ENCODE data around the gene UCK2. TPM values are rescaled to one million over a fixed set of nuclear protein-coding genes. Genes with fewer than 3 reads are reported as not detected.

The UCK2 gene
- polyA plus RNA-seq, 2 of the 4 experiments (the other 2 are of a cell fraction): 72.4 to 98.9 TPM

DNA sequence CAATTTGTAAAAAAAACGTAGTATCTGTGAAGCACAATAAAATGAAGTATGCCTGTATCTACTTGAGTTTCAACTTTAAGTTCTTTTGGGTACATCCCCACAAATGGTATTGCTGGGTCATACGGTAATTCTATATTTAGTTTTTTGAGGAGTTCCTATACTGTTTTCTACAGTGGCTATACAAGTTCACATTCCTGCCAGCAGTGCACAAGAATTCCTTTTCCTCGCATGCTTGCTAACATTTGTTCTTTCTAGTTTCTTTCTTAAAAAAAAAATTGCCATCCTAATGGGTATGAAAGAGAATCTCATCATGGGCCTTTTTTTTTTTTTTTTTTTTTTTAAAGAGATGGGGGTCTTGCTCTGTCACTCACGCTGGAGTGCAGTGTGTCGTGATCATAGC is 41.9 kb downstream of the UCK2 start (continued):
- TF ChIP-seq ZNF302 (CRISPR knock-in tag; IDR thresholded peaks at IDR 0.05) (no peak), RFX5 (IDR thresholded peaks at IDR 0.05) (no peak), HOXA7 (CRISPR knock-in tag; IDR thresholded peaks at IDR 0.05) (no peak), MYC (IDR thresholded peaks at IDR 0.05; ENCODE audit: borderline replicate concordance, low read length) (no peak), ZSCAN20 (CRISPR knock-in tag; IDR thresholded peaks at IDR 0.05) (no peak), EHF (CRISPR knock-in tag; IDR thresholded peaks at IDR 0.05) (no peak)

GRCh38 chr1:165871311-165872067 is 44.1 kb downstream of the UCK2 start:
- POLR2A ChIA-PET: interaction anchor here (0.7 to 0.9 kb wide), 2 partner anchors 30 to 43 kb away, joined by 3 read pairs; no protein-coding TSS in a partner anchor

GRCh38 chr1:165873481-165873880 is 46.1 kb downstream of the UCK2 start:
- Histone ChIP-seq H3K27ac (no peak overlapping the region), H3K4me1 (peaks cover 15% of the 10 kb centered on the region), H3K4me2 (no peak overlapping the region), H3K4me3 (no peak overlapping the region), H3K9me3 (peaks cover 24% of the 10 kb centered on the region; the same call in 2 of the 3 replicates)
- ChIA-PET CTCF (interaction anchor here (0.9 to 1.5 kb wide), 3 partner anchors 12 to 271 kb away, joined by 3 to 4 read pairs (median 3); no protein-coding TSS in a partner anchor), POLR2A (no interaction called here)
- no peak for FAIRE-seq
- WGBS (ENCODE audit: missing lambda C conversion rate): 86% methylated on average over 5 of the region's 5 CpGs
- no peak for DNase-seq (ENCODE audit: low read depth in 1 of 2, low spot score in 1 of 2)
- TF ChIP-seq, protein P1, sequence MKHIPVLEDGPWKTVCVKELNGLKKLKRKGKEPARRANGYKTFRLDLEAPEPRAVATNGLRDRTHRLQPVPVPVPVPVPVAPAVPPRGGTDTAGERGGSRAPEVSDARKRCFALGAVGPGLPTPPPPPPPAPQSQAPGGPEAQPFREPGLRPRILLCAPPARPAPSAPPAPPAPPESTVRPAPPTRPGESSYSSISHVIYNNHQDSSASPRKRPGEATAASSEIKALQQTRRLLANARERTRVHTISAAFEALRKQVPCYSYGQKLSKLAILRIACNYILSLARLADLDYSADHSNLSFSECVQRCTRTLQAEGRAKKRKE (CRISPR knock-in tag; IDR thresholded peaks at IDR 0.05; ENCODE audit: low read depth): no peak
- no peak for TF ChIP-seq EHF (CRISPR knock-in tag; IDR thresholded peaks at IDR 0.05)
- ATAC-seq: no peak

More at GRCh38 chr1:165871311-165872067, 44.1 kb downstream of the UCK2 start:
- DNase-seq (ENCODE audit: low read depth in 1 of 2, low spot score in 1 of 2) (peak in 1 of 2 experiments; percentile 42), FAIRE-seq (no peak), ATAC-seq (peak; percentile 20 to 34; a peak in 2 of 6 replicates)
- no peak for TF ChIP-seq JUNB (IDR thresholded peaks at IDR 0.05)
- TF ChIP-seq HOXB5 (CRISPR knock-in tag; IDR thresholded peaks at IDR 0.05): no peak
- no peak for TF ChIP-seq EP300 (IDR thresholded peaks at IDR 0.05)
- TF ChIP-seq MAX (IDR thresholded peaks at IDR 0.05): no peak
- no peak for TF ChIP-seq HOXA7 (CRISPR knock-in tag; IDR thresholded peaks at IDR 0.05)
- TF ChIP-seq MYC (IDR thresholded peaks at IDR 0.05; ENCODE audit: borderline replicate concordance, low read length): no peak
- TF ChIP-seq CTCF (IDR thresholded peaks at IDR 0.05): peak; percentile 32
- peak in 1 of 2 experiments; percentile 35; a peak in 1 of 5 replicates for TF ChIP-seq RAD21 (conservative IDR thresholded peaks at IDR 0.05 in 1 of 2, IDR thresholded peaks at IDR 0.05 in 1 of 2)
- Histone ChIP-seq H3K27ac (0 out of 6 replicates have a peak overlapping the region, but pooled peaks of 1 of the 2 experiments have one; percentile 18), H3K9me3 (peaks cover 10% of the 10 kb centered on the region; the same call in 2 of the 3 replicates), H3K4me3 (no peak overlapping the region), H3K4me2 (no peak overlapping the region), H3K4me1 (peaks cover 13% of the 10 kb centered on the region)
- CTCF ChIA-PET: interaction anchor here (0.8 to 1.6 kb wide), 4 partner anchors 10 to 43 kb away, joined by 3 to 6 read pairs (median 6); no protein-coding TSS in a partner anchor
- WGBS (ENCODE audit: missing lambda C conversion rate): 77% methylated on average over 4 of the region's 4 CpGs

DNA sequence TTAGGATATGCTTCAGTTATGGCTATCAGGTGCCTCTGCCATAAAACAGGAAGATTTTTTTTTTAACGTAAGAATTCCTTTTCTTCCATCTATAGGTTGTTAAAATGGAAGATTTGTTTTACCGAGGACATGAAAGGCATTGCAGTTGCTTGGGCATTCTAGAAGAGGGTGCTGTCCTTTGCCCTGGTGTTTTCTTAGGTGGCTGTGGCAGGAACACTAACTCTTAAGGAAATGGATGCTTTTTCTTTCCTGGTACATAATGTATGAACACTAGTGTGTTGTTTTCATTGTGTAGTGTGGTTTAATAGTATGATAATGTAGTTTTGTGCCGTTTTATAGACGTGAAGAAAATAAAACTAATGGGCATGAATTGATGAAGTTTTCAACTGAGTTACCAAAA is 47.2 kb downstream of the UCK2 start:
- ATAC-seq: no peak
- TF ChIP-seq, protein P1 (CRISPR knock-in tag; IDR thresholded peaks at IDR 0.05; ENCODE audit: low read depth): no peak
- TF ChIP-seq POLR2A (IDR thresholded peaks at IDR 0.05; ENCODE audit: low read length) (no peak), HMGXB4 (CRISPR knock-in tag; IDR thresholded peaks at IDR 0.05; ENCODE audit: borderline replicate concordance) (no peak), TP53 (CRISPR knock-in tag; IDR thresholded peaks at IDR 0.05) (no peak), RNF2 (IDR thresholded peaks at IDR 0.05; ENCODE audit: borderline replicate concordance, low read depth) (no peak), FOSL2 (IDR thresholded peaks at IDR 0.05) (no peak), FOSL2 (CRISPR knock-in tag; IDR thresholded peaks at IDR 0.05) (no peak), SMC3 (IDR thresholded peaks at IDR 0.05) (no peak), EHF (CRISPR knock-in tag; IDR thresholded peaks at IDR 0.05) (no peak)
- TF ChIP-seq, protein P2, sequence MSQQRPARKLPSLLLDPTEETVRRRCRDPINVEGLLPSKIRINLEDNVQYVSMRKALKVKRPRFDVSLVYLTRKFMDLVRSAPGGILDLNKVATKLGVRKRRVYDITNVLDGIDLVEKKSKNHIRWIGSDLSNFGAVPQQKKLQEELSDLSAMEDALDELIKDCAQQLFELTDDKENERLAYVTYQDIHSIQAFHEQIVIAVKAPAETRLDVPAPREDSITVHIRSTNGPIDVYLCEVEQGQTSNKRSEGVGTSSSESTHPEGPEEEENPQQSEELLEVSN (IDR thresholded peaks at IDR 0.05; ENCODE audit: borderline replicate concordance, low read depth): no peak
- H3K4me2 ChIP-seq: no peak overlapping the region
- H3K4me1 ChIP-seq: peaks cover 15% of the 10 kb centered on the region
- H3K9me3 ChIP-seq: peaks cover 27% of the 10 kb centered on the region
- ChIA-PET CTCF (interaction anchor here (0.6 to 1.5 kb wide), 2 partner anchors 10 to 1687 kb away, joined by 4 to 5 read pairs; no protein-coding TSS in a partner anchor), POLR2A (no interaction called here)
- H3K27ac ChIP-seq: no peak overlapping the region
- H3K4me3 ChIP-seq: no peak overlapping the region
- no peak for FAIRE-seq
- DNase-seq (ENCODE audit: low read depth in 1 of 2, low spot score in 1 of 2): no peak
- WGBS (ENCODE audit: missing lambda C conversion rate): 90% methylated on average over 4 of the region's 4 CpGs

Measured in A549 (cell line).